ENCODE measurements around the gene LIN52. TPM values are rescaled to one million over a fixed set of nuclear protein-coding genes. Genes with fewer than 3 reads are reported as not detected.

The LIN52 gene
- total and polyA plus RNA-seq, 2 of the 13 experiments (the other 11 are each of a cell fraction or from before 2014, with no cell fraction given), result 11.4 to 23.3 TPM

- TF ChIP-seq PRDM4 (CRISPR knock-in tag; IDR thresholded peaks at IDR 0.05; ENCODE audit: borderline replicate concordance) (no peak), ZNF383 (CRISPR knock-in tag; IDR thresholded peaks at IDR 0.05; ENCODE audit: borderline replicate concordance) (no peak), TBX3 (IDR thresholded peaks at IDR 0.05; ENCODE audit: borderline replicate concordance) (no peak), ZNF788 (CRISPR knock-in tag; IDR thresholded peaks at IDR 0.05; ENCODE audit: borderline replicate concordance) (no peak), ATM (IDR thresholded peaks at IDR 0.05; ENCODE audit: borderline replicate concordance) (no peak), SP5 (CRISPR knock-in tag; IDR thresholded peaks at IDR 0.05; ENCODE audit: borderline replicate concordance, low read depth) (no peak), ZNF773 (CRISPR knock-in tag; IDR thresholded peaks at IDR 0.05; ENCODE audit: borderline replicate concordance) (no peak), TARDBP (CRISPR knock-in tag; IDR thresholded peaks at IDR 0.05) (no peak), HNRNPL (IDR thresholded peaks at IDR 0.05; ENCODE audit: low read depth, low read length) (no peak), POLR2G (IDR thresholded peaks at IDR 0.05; ENCODE audit: low read depth, low read length) (no peak), ZNF777 (CRISPR knock-in tag; IDR thresholded peaks at IDR 0.05) (no peak), TEAD3 (CRISPR knock-in tag; optimal IDR thresholded peaks at IDR 0.05; ENCODE audit: borderline replicate concordance) (no peak), MAFF (IDR thresholded peaks at IDR 0.05; ENCODE audit: low read depth, low read length) (no peak), ZNF260 (CRISPR knock-in tag; IDR thresholded peaks at IDR 0.05; ENCODE audit: borderline replicate concordance, low read depth) (no peak), ZFP62 (CRISPR knock-in tag; IDR thresholded peaks at IDR 0.05) (no peak), JUNB (CRISPR knock-in tag; IDR thresholded peaks at IDR 0.05; ENCODE audit: borderline replicate concordance) (no peak), SALL2 (CRISPR knock-in tag; IDR thresholded peaks at IDR 0.05) (no peak), ZFP1 (CRISPR knock-in tag; IDR thresholded peaks at IDR 0.05) (no peak), SP140L (CRISPR knock-in tag; IDR thresholded peaks at IDR 0.05; ENCODE audit: borderline replicate concordance) (no peak), SOX13 (IDR thresholded peaks at IDR 0.05) (no peak), SOX13 (CRISPR knock-in tag; conservative IDR thresholded peaks at IDR 0.05 in 1 of 2, IDR thresholded peaks at IDR 0.05 in 1 of 2) (peak in 1 of 2 experiments; percentile 32; a peak in 1 of 4 replicates), MAFK (conservative IDR thresholded peaks at IDR 0.05 in 1 of 2, IDR thresholded peaks at IDR 0.05 in 1 of 2; ENCODE audit: low read length in 2 of 2) (0 out of 4 replicates have a peak, but pooled peaks of 1 of the 2 experiments have one; percentile 22), ZNF430 (CRISPR knock-in tag; IDR thresholded peaks at IDR 0.05) (no peak), FOXC1 (CRISPR knock-in tag; IDR thresholded peaks at IDR 0.05; ENCODE audit: borderline replicate concordance) (no peak), MTA3 (CRISPR knock-in tag; IDR thresholded peaks at IDR 0.05) (no peak)
- TF ChIP-seq, protein P1, sequence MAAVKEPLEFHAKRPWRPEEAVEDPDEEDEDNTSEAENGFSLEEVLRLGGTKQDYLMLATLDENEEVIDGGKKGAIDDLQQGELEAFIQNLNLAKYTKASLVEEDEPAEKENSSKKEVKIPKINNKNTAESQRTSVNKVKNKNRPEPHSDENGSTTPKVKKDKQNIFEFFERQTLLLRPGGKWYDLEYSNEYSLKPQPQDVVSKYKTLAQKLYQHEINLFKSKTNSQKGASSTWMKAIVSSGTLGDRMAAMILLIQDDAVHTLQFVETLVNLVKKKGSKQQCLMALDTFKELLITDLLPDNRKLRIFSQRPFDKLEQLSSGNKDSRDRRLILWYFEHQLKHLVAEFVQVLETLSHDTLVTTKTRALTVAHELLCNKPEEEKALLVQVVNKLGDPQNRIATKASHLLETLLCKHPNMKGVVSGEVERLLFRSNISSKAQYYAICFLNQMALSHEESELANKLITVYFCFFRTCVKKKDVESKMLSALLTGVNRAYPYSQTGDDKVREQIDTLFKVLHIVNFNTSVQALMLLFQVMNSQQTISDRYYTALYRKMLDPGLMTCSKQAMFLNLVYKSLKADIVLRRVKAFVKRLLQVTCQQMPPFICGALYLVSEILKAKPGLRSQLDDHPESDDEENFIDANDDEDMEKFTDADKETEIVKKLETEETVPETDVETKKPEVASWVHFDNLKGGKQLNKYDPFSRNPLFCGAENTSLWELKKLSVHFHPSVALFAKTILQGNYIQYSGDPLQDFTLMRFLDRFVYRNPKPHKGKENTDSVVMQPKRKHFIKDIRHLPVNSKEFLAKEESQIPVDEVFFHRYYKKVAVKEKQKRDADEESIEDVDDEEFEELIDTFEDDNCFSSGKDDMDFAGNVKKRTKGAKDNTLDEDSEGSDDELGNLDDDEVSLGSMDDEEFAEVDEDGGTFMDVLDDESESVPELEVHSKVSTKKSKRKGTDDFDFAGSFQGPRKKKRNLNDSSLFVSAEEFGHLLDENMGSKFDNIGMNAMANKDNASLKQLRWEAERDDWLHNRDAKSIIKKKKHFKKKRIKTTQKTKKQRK (IDR thresholded peaks at IDR 0.05; ENCODE audit: low read length), result no peak
- TF ChIP-seq, protein P2, sequence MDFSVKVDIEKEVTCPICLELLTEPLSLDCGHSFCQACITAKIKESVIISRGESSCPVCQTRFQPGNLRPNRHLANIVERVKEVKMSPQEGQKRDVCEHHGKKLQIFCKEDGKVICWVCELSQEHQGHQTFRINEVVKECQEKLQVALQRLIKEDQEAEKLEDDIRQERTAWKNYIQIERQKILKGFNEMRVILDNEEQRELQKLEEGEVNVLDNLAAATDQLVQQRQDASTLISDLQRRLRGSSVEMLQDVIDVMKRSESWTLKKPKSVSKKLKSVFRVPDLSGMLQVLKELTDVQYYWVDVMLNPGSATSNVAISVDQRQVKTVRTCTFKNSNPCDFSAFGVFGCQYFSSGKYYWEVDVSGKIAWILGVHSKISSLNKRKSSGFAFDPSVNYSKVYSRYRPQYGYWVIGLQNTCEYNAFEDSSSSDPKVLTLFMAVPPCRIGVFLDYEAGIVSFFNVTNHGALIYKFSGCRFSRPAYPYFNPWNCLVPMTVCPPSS (IDR thresholded peaks at IDR 0.05), result no peak
These were observed 56.9 kb downstream of the LIN52 start (continued) for GRCh38 chr14:74141703-74142102.

All from HepG2 (cell line).